Measurements from ENCODE around the gene NUP58.
"Not testable (repeated sequence)": the region's sequence is repeated elsewhere in the genome, so short reads cannot be mapped to it uniquely, and the experiment has no call there.

Gene NUP58

DNA sequence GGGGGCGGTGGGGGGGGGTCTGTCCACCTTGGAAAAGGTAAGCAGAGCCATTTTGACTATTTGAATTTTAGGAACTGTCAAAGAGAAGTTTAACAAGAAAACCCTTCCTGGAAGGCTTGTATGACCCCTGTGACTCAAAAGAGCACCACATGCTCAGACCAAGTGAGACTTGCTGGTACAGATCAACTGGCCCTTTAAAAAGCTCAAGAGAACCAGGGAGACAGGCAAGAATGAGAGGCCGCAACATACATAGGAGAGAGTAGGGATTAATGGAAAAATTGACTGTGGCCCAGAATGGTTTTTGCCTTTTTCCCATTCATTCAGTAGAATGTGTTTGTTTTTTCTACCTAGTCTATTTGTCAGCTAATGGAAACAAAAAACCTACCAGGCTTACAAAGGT lies 44.2 kb downstream of the NUP58 start:
- Histone ChIP-seq H3K4me1 (ENCODE audit: control insufficient read depth in 1 of 2, insufficient read depth in 2 of 2, low read length in 2 of 2) (no peaks in the 10 kb centered on the region), H3K9me3 (ENCODE audit: control insufficient read depth in 1 of 2, low read length in 2 of 2) (no peaks in the 10 kb centered on the region), H3K27me3 (ENCODE audit: control insufficient read depth in 1 of 2, insufficient read depth in 2 of 2, low read length in 2 of 2) (no peaks in the 10 kb centered on the region), H3K4me3 (ENCODE audit: low read depth in 1 of 2, low read length in 2 of 2) (no peak overlapping the region), H3K9ac (ENCODE audit: low read depth in 1 of 2, low read length in 2 of 2) (no peak overlapping the region), H3K27ac (ENCODE audit: low read depth, low read length) (no peak overlapping the region), H3K36me3 (ENCODE audit: control insufficient read depth in 1 of 2, insufficient read depth in 2 of 2, low read length in 2 of 2) (no peaks in the 10 kb centered on the region)

DNA sequence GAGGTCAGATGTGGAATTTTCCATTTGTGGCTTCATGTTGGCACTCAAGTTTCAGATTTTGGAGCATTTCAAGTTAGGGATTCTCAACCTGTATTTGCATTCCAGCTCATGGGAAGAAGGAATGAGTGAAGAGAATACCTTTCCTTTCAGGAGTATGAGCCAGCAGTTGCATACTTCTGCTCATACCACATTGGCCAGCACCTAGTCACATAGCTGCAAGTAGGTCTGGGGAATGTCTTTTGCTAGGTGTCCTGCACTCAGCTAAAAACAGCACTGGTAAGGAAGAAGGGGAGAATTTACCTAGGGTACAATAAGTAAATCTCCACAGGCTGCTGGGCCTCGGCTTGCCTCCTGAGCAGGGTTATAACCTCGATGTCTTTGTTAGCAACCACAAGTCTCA lies 45.7 kb downstream of the NUP58 start:
- no peaks in the 10 kb centered on the region for H3K4me1 ChIP-seq (ENCODE audit: control insufficient read depth in 1 of 2, insufficient read depth in 2 of 2, low read length in 2 of 2)
- H3K4me3 ChIP-seq (ENCODE audit: low read depth in 1 of 2, low read length in 2 of 2) = no peak overlapping the region
- no peak overlapping the region for H3K9ac ChIP-seq (ENCODE audit: low read depth in 1 of 2, low read length in 2 of 2)
- no peak overlapping the region for H3K27ac ChIP-seq (ENCODE audit: low read depth, low read length)
- no peaks in the 10 kb centered on the region for H3K27me3 ChIP-seq (ENCODE audit: control insufficient read depth in 1 of 2, insufficient read depth in 2 of 2, low read length in 2 of 2)
- no peaks in the 10 kb centered on the region for H3K9me3 ChIP-seq (ENCODE audit: control insufficient read depth in 1 of 2, low read length in 2 of 2)
- H3K36me3 ChIP-seq (ENCODE audit: control insufficient read depth in 1 of 2, insufficient read depth in 2 of 2, low read length in 2 of 2) = no peaks in the 10 kb centered on the region

DNA sequence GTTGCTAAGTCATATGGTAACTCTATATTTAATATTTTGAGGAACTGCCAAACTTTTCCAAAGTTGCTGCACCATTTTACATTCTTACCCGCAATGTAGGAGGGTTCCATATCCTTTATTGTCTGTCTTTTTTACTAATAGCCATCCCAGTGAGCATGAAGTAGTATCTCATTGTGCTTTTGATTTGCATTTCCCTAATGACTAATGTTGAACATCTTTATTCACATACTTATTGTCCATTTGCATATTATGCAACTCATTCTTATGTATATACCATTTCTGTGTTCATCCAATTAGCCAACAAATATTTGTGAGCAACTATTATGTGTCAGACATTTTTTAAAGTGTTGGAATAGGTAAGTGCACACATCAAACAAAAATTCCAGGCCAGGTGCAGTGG lies 50.0 kb downstream of the NUP58 start:
- Histone ChIP-seq H3K27ac (ENCODE audit: low read depth, low read length) (no peak overlapping the region), H3K27me3 (ENCODE audit: control insufficient read depth in 1 of 2, insufficient read depth in 2 of 2, low read length in 2 of 2) (no peaks in the 10 kb centered on the region), H3K4me1 (ENCODE audit: control insufficient read depth in 1 of 2, insufficient read depth in 2 of 2, low read length in 2 of 2) (no peaks in the 10 kb centered on the region), H3K4me3 (ENCODE audit: low read depth in 1 of 2, low read length in 2 of 2) (no peak overlapping the region), H3K9me3 (ENCODE audit: control insufficient read depth in 1 of 2, low read length in 2 of 2) (no peaks in the 10 kb centered on the region), H3K36me3 (ENCODE audit: control insufficient read depth in 1 of 2, insufficient read depth in 2 of 2, low read length in 2 of 2) (no peaks in the 10 kb centered on the region), H3K9ac (ENCODE audit: low read depth in 1 of 2, low read length in 2 of 2) (no peak overlapping the region)

DNA sequence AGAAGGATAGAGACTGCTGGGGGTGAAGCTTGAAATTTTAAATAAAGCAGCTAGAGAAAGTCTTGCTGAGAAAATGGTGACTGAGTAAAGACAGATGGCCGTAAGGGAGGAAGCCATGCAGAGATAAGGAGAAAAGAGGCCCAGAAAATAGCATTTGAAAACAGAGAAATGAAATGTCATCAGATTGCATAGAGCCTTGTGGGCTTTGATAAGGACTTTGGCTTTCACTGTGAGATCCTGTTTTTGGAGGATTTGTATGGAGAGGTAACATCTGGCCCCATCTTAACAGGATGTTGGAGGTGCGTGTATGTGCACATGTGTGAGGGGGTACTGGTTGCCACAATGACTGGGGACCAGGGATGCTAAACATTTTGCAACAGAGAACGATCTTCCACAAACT lies 50.8 kb downstream of the NUP58 start:
- Histone ChIP-seq H3K4me3 (ENCODE audit: low read depth in 1 of 2, low read length in 2 of 2) (no peak overlapping the region), H3K9ac (ENCODE audit: low read depth in 1 of 2, low read length in 2 of 2) (no peak overlapping the region), H3K27me3 (ENCODE audit: control insufficient read depth in 1 of 2, insufficient read depth in 2 of 2, low read length in 2 of 2) (no peaks in the 10 kb centered on the region), H3K27ac (ENCODE audit: low read depth, low read length) (no peak overlapping the region), H3K36me3 (ENCODE audit: control insufficient read depth in 1 of 2, insufficient read depth in 2 of 2, low read length in 2 of 2) (no peaks in the 10 kb centered on the region), H3K9me3 (ENCODE audit: control insufficient read depth in 1 of 2, low read length in 2 of 2) (no peaks in the 10 kb centered on the region), H3K4me1 (ENCODE audit: control insufficient read depth in 1 of 2, insufficient read depth in 2 of 2, low read length in 2 of 2) (no peaks in the 10 kb centered on the region)

DNA sequence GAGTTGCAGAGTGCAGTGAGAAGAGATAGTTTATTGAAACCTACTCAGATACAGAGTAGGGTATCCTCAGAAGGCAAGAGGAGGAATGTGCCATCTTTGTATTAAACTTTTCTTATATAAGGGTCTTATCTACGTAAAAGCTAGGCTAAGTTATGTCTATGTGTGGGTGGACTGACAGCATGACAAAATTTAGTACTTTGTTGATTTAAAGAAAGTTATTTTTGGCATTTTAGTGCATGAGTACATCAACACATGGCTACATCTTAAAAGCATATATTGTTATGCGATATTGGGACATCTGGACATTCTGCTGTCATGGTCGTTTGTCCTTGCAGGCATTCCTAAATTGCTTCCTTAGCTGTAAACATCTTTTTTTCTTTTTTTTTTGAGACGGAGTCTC lies 51.4 kb downstream of the NUP58 start:
- Histone ChIP-seq H3K4me3 (ENCODE audit: low read depth in 1 of 2, low read length in 2 of 2) (no peak overlapping the region), H3K4me1 (ENCODE audit: control insufficient read depth in 1 of 2, insufficient read depth in 2 of 2, low read length in 2 of 2) (no peaks in the 10 kb centered on the region), H3K9ac (ENCODE audit: low read depth in 1 of 2, low read length in 2 of 2) (no peak overlapping the region), H3K27ac (ENCODE audit: low read depth, low read length) (no peak overlapping the region), H3K36me3 (ENCODE audit: control insufficient read depth in 1 of 2, insufficient read depth in 2 of 2, low read length in 2 of 2) (no peaks in the 10 kb centered on the region), H3K9me3 (ENCODE audit: control insufficient read depth in 1 of 2, low read length in 2 of 2) (no peaks in the 10 kb centered on the region), H3K27me3 (ENCODE audit: control insufficient read depth in 1 of 2, insufficient read depth in 2 of 2, low read length in 2 of 2) (no peaks in the 10 kb centered on the region)

DNA sequence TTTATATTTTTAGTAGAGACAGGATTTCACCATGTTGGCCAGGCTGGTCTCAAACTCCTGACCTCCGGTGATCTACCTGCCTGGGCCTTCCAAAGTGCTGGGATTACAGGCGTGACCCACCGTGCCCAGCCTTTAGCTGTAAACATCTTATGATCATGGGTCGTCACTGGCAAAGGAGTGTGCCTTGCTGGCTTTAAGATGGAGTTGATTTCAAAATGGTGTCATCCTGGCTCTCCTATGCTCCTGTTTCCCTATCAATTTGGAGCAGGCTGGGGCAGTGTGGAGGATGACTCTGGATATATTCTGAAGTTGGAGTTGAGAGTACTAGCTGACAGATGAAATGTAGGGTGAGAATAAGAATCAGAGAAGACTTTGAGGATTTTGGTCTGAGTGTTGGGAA lies 51.9 kb downstream of the NUP58 start:
- Histone ChIP-seq H3K4me1 (ENCODE audit: control insufficient read depth in 1 of 2, insufficient read depth in 2 of 2, low read length in 2 of 2) (no peaks in the 10 kb centered on the region), H3K36me3 (ENCODE audit: control insufficient read depth in 1 of 2, insufficient read depth in 2 of 2, low read length in 2 of 2) (no peaks in the 10 kb centered on the region), H3K27ac (ENCODE audit: low read depth, low read length) (no peak overlapping the region), H3K9me3 (ENCODE audit: control insufficient read depth in 1 of 2, low read length in 2 of 2) (no peaks in the 10 kb centered on the region), H3K27me3 (ENCODE audit: control insufficient read depth in 1 of 2, insufficient read depth in 2 of 2, low read length in 2 of 2) (no peaks in the 10 kb centered on the region), H3K4me3 (ENCODE audit: low read depth in 1 of 2, low read length in 2 of 2) (no peak overlapping the region), H3K9ac (ENCODE audit: low read depth in 1 of 2, low read length in 2 of 2) (no peak overlapping the region)

DNA sequence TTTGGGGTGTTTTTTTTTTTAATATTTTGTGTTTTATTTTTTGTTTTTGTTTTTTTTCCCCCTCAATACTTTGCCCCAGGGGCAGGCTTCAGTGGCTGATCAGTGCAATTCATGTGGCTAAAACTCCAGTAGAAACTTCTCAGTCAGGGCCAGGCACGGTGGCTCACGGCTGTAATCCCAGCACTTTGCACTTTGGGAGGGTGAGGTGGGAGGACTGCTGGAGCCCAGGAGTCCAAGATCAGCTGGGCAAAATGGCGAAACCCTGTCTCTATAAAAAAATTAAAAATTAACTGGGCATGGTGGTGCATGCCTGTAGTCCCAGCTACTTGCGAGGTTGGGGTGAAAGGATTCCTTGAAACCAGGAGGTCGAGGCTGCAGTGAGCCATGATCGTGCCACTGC lies 53.0 kb downstream of the NUP58 start:
- H3K4me3 ChIP-seq (ENCODE audit: low read depth in 1 of 2, low read length in 2 of 2) = no peak overlapping the region

DNA sequence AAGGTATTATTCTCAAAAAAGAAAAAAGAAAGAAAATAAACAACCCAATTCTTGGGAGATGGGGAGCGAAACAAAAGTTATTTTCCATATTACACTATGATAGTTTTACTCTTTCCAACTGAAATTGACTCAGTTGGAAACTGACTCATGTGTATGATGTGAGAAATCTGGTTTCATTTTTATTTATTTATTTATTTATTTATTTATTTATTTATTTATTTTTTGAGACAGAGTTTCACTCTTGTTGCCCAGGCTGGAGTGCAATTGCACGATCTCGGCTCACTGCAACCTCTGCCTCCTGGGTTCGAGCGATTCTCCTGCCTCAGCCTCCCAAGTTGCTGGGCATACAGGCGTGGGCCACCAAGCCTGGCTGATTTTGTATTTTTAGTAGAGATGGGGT lies 59.0 kb downstream of the NUP58 start:
- not testable (repeated sequence) for H3K4me3 ChIP-seq (ENCODE audit: low read depth in 1 of 2, low read length in 2 of 2); H3K4me1 ChIP-seq (ENCODE audit: control insufficient read depth in 1 of 2, insufficient read depth in 2 of 2, low read length in 2 of 2); H3K9me3 ChIP-seq (ENCODE audit: control insufficient read depth in 1 of 2, low read length in 2 of 2); H3K9ac ChIP-seq (ENCODE audit: low read depth in 1 of 2, low read length in 2 of 2); H3K27me3 ChIP-seq (ENCODE audit: control insufficient read depth in 1 of 2, insufficient read depth in 2 of 2, low read length in 2 of 2); H3K36me3 ChIP-seq (ENCODE audit: control insufficient read depth in 1 of 2, insufficient read depth in 2 of 2, low read length in 2 of 2); H3K27ac ChIP-seq (ENCODE audit: low read depth, low read length)

More for the DNA sequence above, 53.0 kb downstream of the NUP58 start:
- H3K4me1 ChIP-seq (ENCODE audit: control insufficient read depth in 1 of 2, insufficient read depth in 2 of 2, low read length in 2 of 2) = no peaks in the 10 kb centered on the region
- no peaks in the 10 kb centered on the region for H3K36me3 ChIP-seq (ENCODE audit: control insufficient read depth in 1 of 2, insufficient read depth in 2 of 2, low read length in 2 of 2)
- no peak overlapping the region for H3K27ac ChIP-seq (ENCODE audit: low read depth, low read length)
- H3K9me3 ChIP-seq (ENCODE audit: control insufficient read depth in 1 of 2, low read length in 2 of 2) = no peaks in the 10 kb centered on the region
- H3K27me3 ChIP-seq (ENCODE audit: control insufficient read depth in 1 of 2, insufficient read depth in 2 of 2, low read length in 2 of 2) = no peaks in the 10 kb centered on the region
- no peak overlapping the region for H3K9ac ChIP-seq (ENCODE audit: low read depth in 1 of 2, low read length in 2 of 2)

DNA sequence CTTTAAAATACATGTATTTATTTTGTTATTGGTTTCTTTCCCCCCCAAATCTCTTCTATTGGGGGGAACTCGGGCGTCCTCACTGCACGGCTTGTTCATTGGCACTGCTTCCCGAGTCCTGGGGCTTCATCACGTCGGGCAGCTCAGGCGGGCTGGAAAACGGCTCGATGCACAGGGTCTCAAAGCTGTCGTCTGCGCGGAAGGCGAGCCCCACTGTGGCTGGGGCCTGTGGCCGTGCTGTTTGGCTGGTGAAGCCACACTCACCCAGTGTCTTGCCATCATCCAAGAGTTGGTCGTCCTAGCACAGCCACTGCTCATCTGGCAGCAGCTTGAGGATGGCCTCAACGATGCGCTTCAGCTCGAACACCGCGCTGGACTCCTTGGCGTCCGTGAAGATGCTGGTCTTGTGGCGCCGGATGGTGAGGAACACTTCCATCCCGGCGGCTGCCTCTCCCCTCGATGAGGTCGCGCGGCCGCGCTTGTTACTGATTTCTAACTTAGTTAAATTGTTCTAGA lies 64.4 kb downstream of the NUP58 start:
- no peak overlapping the region for H3K4me3 ChIP-seq (ENCODE audit: low read depth in 1 of 2, low read length in 2 of 2)
- H3K9ac ChIP-seq (ENCODE audit: low read depth in 1 of 2, low read length in 2 of 2) = no peak overlapping the region
- H3K27me3 ChIP-seq (ENCODE audit: control insufficient read depth in 1 of 2, insufficient read depth in 2 of 2, low read length in 2 of 2) = peaks cover 8 to 12% of the 10 kb centered on the region in 2 donors
- H3K27ac ChIP-seq (ENCODE audit: low read depth, low read length) = no peak overlapping the region
- no peaks in the 10 kb centered on the region for H3K36me3 ChIP-seq (ENCODE audit: control insufficient read depth in 1 of 2, insufficient read depth in 2 of 2, low read length in 2 of 2)
- H3K9me3 ChIP-seq (ENCODE audit: control insufficient read depth in 1 of 2, low read length in 2 of 2) = no peaks in the 10 kb centered on the region
- no peaks in the 10 kb centered on the region for H3K4me1 ChIP-seq (ENCODE audit: control insufficient read depth in 1 of 2, insufficient read depth in 2 of 2, low read length in 2 of 2)

DNA sequence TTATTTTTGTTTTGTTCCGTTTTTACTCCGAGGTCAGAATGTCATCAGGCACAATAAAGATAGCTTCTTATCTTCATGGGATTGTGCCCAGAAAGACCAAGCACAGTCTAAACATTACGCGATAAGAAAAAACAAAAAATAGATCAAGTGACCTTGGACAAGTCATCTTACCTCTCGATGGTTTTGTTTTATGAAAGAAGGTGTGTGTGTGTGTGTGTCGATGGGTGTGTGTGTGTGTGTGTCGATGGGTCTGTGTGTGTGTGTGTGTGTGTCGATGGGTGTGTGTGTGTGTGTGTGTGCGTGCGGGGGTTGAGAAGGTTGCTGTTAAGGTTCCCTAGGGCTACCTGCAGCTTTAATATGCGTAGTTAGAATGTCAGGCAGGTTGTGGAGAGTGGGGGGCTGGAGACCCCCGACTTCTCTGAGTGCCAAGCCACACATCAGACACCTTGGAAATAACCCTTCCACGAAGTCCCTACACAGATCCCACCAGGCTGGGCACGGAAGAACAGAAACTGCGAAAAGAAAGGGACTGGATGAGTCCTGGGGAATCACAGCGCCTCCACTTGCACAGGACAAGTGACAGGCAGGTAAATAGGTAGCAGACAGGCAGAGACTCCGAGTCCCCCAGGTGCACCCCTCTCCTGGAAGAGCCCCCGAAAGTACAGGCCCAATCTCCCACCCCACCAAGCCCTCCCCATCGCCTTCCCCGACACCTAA lies 69.9 kb downstream of the NUP58 start:
- Histone ChIP-seq H3K4me1 (ENCODE audit: control insufficient read depth in 1 of 2, insufficient read depth in 2 of 2, low read length in 2 of 2) (no peaks in the 10 kb centered on the region), H3K27me3 (ENCODE audit: control insufficient read depth in 1 of 2, insufficient read depth in 2 of 2, low read length in 2 of 2) (peaks cover 37 to 40% of the 10 kb centered on the region in 2 donors), H3K9me3 (ENCODE audit: control insufficient read depth in 1 of 2, low read length in 2 of 2) (no peaks in the 10 kb centered on the region), H3K9ac (ENCODE audit: low read depth in 1 of 2, low read length in 2 of 2) (no peak overlapping the region), H3K27ac (ENCODE audit: low read depth, low read length) (no peak overlapping the region), H3K4me3 (ENCODE audit: low read depth in 1 of 2, low read length in 2 of 2) (peak overlapping the region in 1 of 2 donors; percentile 14), H3K36me3 (ENCODE audit: control insufficient read depth in 1 of 2, insufficient read depth in 2 of 2, low read length in 2 of 2) (no peaks in the 10 kb centered on the region)
